ENCODE data around the gene CPSF2. TPM values are rescaled to one million over a fixed set of nuclear protein-coding genes. Genes with fewer than 3 reads are reported as not detected.
"Not testable (repeated sequence)": the region's sequence is repeated elsewhere in the genome, so short reads cannot be mapped to it uniquely, and the experiment has no call there.

The CPSF2 gene
- total RNA-seq, 1 experiment from 2014 or later: 116 TPM

GRCh38 chr14:92164958-92165357, 43.2 kb downstream of the CPSF2 start:
- TF ChIP-seq, protein P1, sequence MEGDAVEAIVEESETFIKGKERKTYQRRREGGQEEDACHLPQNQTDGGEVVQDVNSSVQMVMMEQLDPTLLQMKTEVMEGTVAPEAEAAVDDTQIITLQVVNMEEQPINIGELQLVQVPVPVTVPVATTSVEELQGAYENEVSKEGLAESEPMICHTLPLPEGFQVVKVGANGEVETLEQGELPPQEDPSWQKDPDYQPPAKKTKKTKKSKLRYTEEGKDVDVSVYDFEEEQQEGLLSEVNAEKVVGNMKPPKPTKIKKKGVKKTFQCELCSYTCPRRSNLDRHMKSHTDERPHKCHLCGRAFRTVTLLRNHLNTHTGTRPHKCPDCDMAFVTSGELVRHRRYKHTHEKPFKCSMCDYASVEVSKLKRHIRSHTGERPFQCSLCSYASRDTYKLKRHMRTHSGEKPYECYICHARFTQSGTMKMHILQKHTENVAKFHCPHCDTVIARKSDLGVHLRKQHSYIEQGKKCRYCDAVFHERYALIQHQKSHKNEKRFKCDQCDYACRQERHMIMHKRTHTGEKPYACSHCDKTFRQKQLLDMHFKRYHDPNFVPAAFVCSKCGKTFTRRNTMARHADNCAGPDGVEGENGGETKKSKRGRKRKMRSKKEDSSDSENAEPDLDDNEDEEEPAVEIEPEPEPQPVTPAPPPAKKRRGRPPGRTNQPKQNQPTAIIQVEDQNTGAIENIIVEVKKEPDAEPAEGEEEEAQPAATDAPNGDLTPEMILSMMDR (IDR thresholded peaks at IDR 0.05; ENCODE audit: unreplicated experiment): no peak
- DNase-seq (ENCODE audit: unreplicated experiment): no peak
- no peaks in the 10 kb centered on the region for H3K27me3 Mint-ChIP-seq (ENCODE audit: insufficient read depth, unreplicated experiment)
- no TSS peak for BruUV-seq (replicated peaks)
- no peak overlapping the region for H3K4me3 Mint-ChIP-seq (ENCODE audit: unreplicated experiment)
- CTCF ChIA-PET: no interaction called here
- peaks cover 8% of the 10 kb centered on the region for H3K9me3 Mint-ChIP-seq (ENCODE audit: unreplicated experiment)
- peaks cover 79% of the 10 kb centered on the region for H3K36me3 Mint-ChIP-seq (ENCODE audit: insufficient read depth, unreplicated experiment)
- no peak overlapping the region for H3K27ac Mint-ChIP-seq (ENCODE audit: low read depth, unreplicated experiment)
- POLR2A ChIA-PET: no interaction called here
- H3K4me1 Mint-ChIP-seq (ENCODE audit: insufficient read depth, unreplicated experiment): no peaks in the 10 kb centered on the region
- intact Hi-C loops (cut with micrococcal nuclease): no loop called here

DNA sequence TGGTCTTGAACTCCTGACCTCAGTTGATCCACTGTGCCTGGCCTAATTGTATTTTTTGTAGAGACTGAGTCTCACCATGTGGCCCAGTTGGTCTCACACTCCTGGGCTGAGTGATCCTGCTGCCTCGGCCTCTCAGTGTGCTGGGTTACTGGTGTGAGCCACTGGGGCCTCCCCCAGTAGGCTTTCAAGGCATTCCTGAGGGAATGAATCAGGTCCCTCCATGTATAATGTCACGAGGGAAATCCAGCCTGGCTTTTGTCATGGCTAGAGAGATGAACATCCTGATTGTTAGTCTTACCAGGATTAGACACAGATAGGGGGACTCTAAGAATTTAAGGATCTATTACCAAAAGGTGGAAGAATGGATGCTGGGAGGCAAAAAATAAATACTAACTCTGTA, 51.9 kb downstream of the CPSF2 start:
- TF ChIP-seq, protein P1 (IDR thresholded peaks at IDR 0.05; ENCODE audit: unreplicated experiment): no peak
- BruUV-seq (replicated peaks): no TSS peak
- H3K4me1 Mint-ChIP-seq (ENCODE audit: insufficient read depth, unreplicated experiment): no peaks in the 10 kb centered on the region
- ChIA-PET POLR2A (no interaction called here), CTCF (interaction anchor here (0.6 kb wide), 2 partner anchors 141 to 590 kb away, joined by 3 read pairs; no protein-coding TSS in a partner anchor)
- H3K9me3 Mint-ChIP-seq (ENCODE audit: unreplicated experiment): no peaks in the 10 kb centered on the region
- intact Hi-C loops (cut with micrococcal nuclease): no loop called here
- H3K27ac Mint-ChIP-seq (ENCODE audit: low read depth, unreplicated experiment): no peak overlapping the region
- no peak overlapping the region for H3K4me3 Mint-ChIP-seq (ENCODE audit: unreplicated experiment)
- H3K36me3 Mint-ChIP-seq (ENCODE audit: insufficient read depth, unreplicated experiment): peaks cover under 1% of the 10 kb centered on the region
- no peaks in the 10 kb centered on the region for H3K27me3 Mint-ChIP-seq (ENCODE audit: insufficient read depth, unreplicated experiment)
- DNase-seq (ENCODE audit: unreplicated experiment): no peak

DNA sequence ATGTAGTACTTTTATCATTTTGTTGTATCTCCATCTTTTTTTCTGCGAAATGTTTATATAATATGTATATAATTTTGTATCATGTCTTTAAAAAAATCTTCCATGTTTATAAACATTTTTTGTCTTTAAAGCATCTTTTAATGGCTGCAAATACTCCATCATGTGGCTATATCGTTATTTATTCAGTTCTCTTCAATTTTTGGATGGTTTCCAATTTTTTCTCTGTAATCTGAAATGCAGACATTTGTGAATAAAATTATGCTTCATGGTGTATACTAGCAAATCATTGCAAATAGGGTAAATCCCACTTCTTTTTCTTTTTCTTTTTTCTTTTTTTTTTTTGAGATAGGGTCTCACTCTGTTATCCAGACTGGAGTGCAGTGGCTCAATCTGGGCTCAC, 54.0 kb downstream of the CPSF2 start:
- Mint-ChIP-seq H3K27ac (ENCODE audit: low read depth, unreplicated experiment) (no peak overlapping the region), H3K27me3 (ENCODE audit: insufficient read depth, unreplicated experiment) (no peaks in the 10 kb centered on the region), H3K9me3 (ENCODE audit: unreplicated experiment) (no peaks in the 10 kb centered on the region), H3K4me3 (ENCODE audit: unreplicated experiment) (no peak overlapping the region), H3K4me1 (ENCODE audit: insufficient read depth, unreplicated experiment) (no peaks in the 10 kb centered on the region), H3K36me3 (ENCODE audit: insufficient read depth, unreplicated experiment) (no peaks in the 10 kb centered on the region)
- DNase-seq (ENCODE audit: unreplicated experiment): no peak
- TF ChIP-seq, protein P1 (IDR thresholded peaks at IDR 0.05; ENCODE audit: unreplicated experiment): no peak
- no TSS peak for BruUV-seq (replicated peaks)
- intact Hi-C loops (cut with micrococcal nuclease): no loop called here
- CTCF ChIA-PET: interaction anchor here (0.5 kb wide), 1 partner anchor 18 kb away, joined by 3 read pairs; no protein-coding TSS in a partner anchor
- POLR2A ChIA-PET: interaction anchor here (1.0 to 1.3 kb wide), 2 partner anchors 41 to 61 kb away, joined by 3 to 4 read pairs; no protein-coding TSS in a partner anchor

- no peaks in the 10 kb centered on the region for H3K9me3 Mint-ChIP-seq (ENCODE audit: unreplicated experiment)
- DNase-seq (ENCODE audit: unreplicated experiment): no peak
- ChIA-PET CTCF (interaction anchor here (0.5 kb wide), 1 partner anchor 19 kb away, joined by 3 read pairs; no protein-coding TSS in a partner anchor), POLR2A (interaction anchor here (0.5 to 1.3 kb wide), 3 partner anchors 32 to 61 kb away, joined by 3 to 4 read pairs (median 3); no protein-coding TSS in a partner anchor)
- H3K4me1 Mint-ChIP-seq (ENCODE audit: insufficient read depth, unreplicated experiment): no peaks in the 10 kb centered on the region
- H3K27me3 Mint-ChIP-seq (ENCODE audit: insufficient read depth, unreplicated experiment): no peaks in the 10 kb centered on the region
- H3K36me3 Mint-ChIP-seq (ENCODE audit: insufficient read depth, unreplicated experiment): no peaks in the 10 kb centered on the region
- TF ChIP-seq, protein P1 (IDR thresholded peaks at IDR 0.05; ENCODE audit: unreplicated experiment): no peak
- intact Hi-C loops (cut with micrococcal nuclease): no loop called here
- no TSS peak for BruUV-seq (replicated peaks)
- peak overlapping the region; percentile 9 for H3K27ac Mint-ChIP-seq (ENCODE audit: low read depth, unreplicated experiment)
- no peak overlapping the region for H3K4me3 Mint-ChIP-seq (ENCODE audit: unreplicated experiment)
Measured at GRCh38 chr14:92176476-92176875, 54.7 kb downstream of the CPSF2 start.

- H3K36me3 Mint-ChIP-seq (ENCODE audit: insufficient read depth, unreplicated experiment); BruUV-seq (replicated peaks); H3K27me3 Mint-ChIP-seq (ENCODE audit: insufficient read depth, unreplicated experiment); H3K9me3 Mint-ChIP-seq (ENCODE audit: unreplicated experiment); H3K4me1 Mint-ChIP-seq (ENCODE audit: insufficient read depth, unreplicated experiment); CTCF ChIA-PET; intact Hi-C loops (cut with micrococcal nuclease); H3K4me3 Mint-ChIP-seq (ENCODE audit: unreplicated experiment); H3K27ac Mint-ChIP-seq (ENCODE audit: low read depth, unreplicated experiment); POLR2A ChIA-PET; DNase-seq (ENCODE audit: unreplicated experiment): not testable (repeated sequence)
Measured at GRCh38 chr14:92179178-92179577, 57.4 kb downstream of the CPSF2 start.

Measured in MCF 10A (cell line).